GM20000 (cell line): ENCODE results near the gene RTF1.

Source experiments
- DNase-seq: peaks from one replicate; pipeline ENCODE4 v3.0.0; 2012; ENCODE audit warnings: low spot score
- CTCF ChIP-seq: IDR thresholded peaks from 2 replicates; pipeline ENCODE4 v1.5.1; 2012; ENCODE audit warnings: mild to moderate bottlenecking, control low read depth; ENCODE audit errors: extremely low read depth, missing control alignments

The RTF1 gene

GRCh38 chr15:41502795-41503668 lies 86.1 kb downstream of the RTF1 start:
- no peak for TF ChIP-seq CTCF
- peak; percentile 30 for DNase-seq

GRCh38 chr15:41503669-41504010 lies 86.7 kb downstream of the RTF1 start:
- TF ChIP-seq CTCF = no peak

GRCh38 chr15:41504751-41505492 lies 88.0 kb downstream of the RTF1 start:
- DNase-seq = peak; percentile 17
- no peak for TF ChIP-seq CTCF

More at GRCh38 chr15:41503669-41504010, 86.7 kb downstream of the RTF1 start:
- no peak for DNase-seq

- DNase-seq = peak; percentile 16
- no peak for TF ChIP-seq CTCF
These were observed 88.9 kb downstream of the RTF1 start for GRCh38 chr15:41505776-41506175.

GRCh38 chr15:41506796-41507341 lies 90.0 kb downstream of the RTF1 start:
- DNase-seq = peak; percentile 27
- peak; percentile 6 for TF ChIP-seq CTCF

GRCh38 chr15:41507820-41508290 lies 91.0 kb downstream of the RTF1 start:
- DNase-seq = no peak
- TF ChIP-seq CTCF = no peak

GRCh38 chr15:41510728-41511127 lies 93.8 kb downstream of the RTF1 start:
- no peak for TF ChIP-seq CTCF
- peak; percentile 31 for DNase-seq
